GM23338 (cell line): ENCODE data around the gene KCTD17. TPM values are rescaled to one million over a fixed set of nuclear protein-coding genes. Genes with fewer than 3 reads are reported as not detected.

Experiments
- ATAC-seq: fragments of 200-7000 bp; cut with Tn5 transposase; 3 replicates; pipeline ENCODE4 v1.9.1; 2020
- DNase-seq: peaks from one replicate; pipeline ENCODE4 v3.0.0-alpha.2; 2015; ENCODE audit warnings: low spot score
- H2AFZ ChIP-seq: fragments of 200-600 bp; sonication (generic); 2 replicates; pipeline ENCODE4 v1.8.0; 2016; ENCODE audit warnings: antibody characterized with exemption, mild to moderate bottlenecking, moderate library complexity
- H3F3A ChIP-seq: fragments of 200-600 bp; sonication (generic); replicated peaks from 2 replicates; pipeline ENCODE4 v1.8.0; 2017; ENCODE audit warnings: antibody characterized with exemption, mixed run types, low read depth
- H3K27ac ChIP-seq: fragments of 200-600 bp; sonication (generic); 2 replicates; pipeline ENCODE4 v1.6.1; 2016; ENCODE audit warnings: low read depth
- H3K27me3 ChIP-seq: fragments of 200-600 bp; sonication (generic); 2 replicates; pipeline ENCODE4 v1.8.0; 2016; ENCODE audit warnings: mild to moderate bottlenecking, mixed run types, moderate library complexity; ENCODE audit not compliant: insufficient read depth
- H3K36me3 ChIP-seq: fragments of 200-600 bp; sonication (generic); 2 replicates; pipeline ENCODE4 v1.8.0; 2016; ENCODE audit warnings: mild to moderate bottlenecking; ENCODE audit not compliant: insufficient read depth
- H3K4me1 ChIP-seq: fragments of 200-600 bp; sonication (generic); 2 replicates; pipeline ENCODE4 v1.8.0; 2016; ENCODE audit warnings: mild to moderate bottlenecking, moderate library complexity; ENCODE audit not compliant: insufficient read depth
- H3K4me2 ChIP-seq: fragments of 200-600 bp; sonication (generic); 2 replicates; pipeline ENCODE4 v1.7.1; 2017; ENCODE audit warnings: mixed run types
- H3K4me3 ChIP-seq: fragments of 200-600 bp; sonication (generic); 2 replicates; pipeline ENCODE4 v1.6.1; 2016; ENCODE audit warnings: mixed run types
- H3K79me2 ChIP-seq: fragments of 200-600 bp; sonication (generic); replicated peaks from 2 replicates; pipeline ENCODE4 v1.8.0; 2017; ENCODE audit warnings: mild to moderate bottlenecking; ENCODE audit not compliant: insufficient read depth
- H3K9me2 ChIP-seq: fragments of 200-600 bp; sonication (generic); 2 replicates; pipeline ENCODE4 v1.8.0; 2017; ENCODE audit not compliant: insufficient read depth
- H4K20me1 ChIP-seq: fragments of 200-600 bp; sonication (generic); replicated peaks from 2 replicates; pipeline ENCODE4 v1.8.0; 2017; ENCODE audit warnings: mild to moderate bottlenecking; ENCODE audit not compliant: insufficient read depth
- H3K27ac Mint-ChIP-seq: 2 replicates; pipeline ENCODE4 v1.8.0; 2020; ENCODE audit warnings: inconsistent platforms, mild to moderate bottlenecking, moderate library complexity, mixed read lengths
- H3K27me3 Mint-ChIP-seq: 3 replicates; pipeline ENCODE4 v1.8.0; 2022; ENCODE audit warnings: low read depth, mild to moderate bottlenecking, moderate library complexity, mixed read lengths, inconsistent platforms; ENCODE audit not compliant: insufficient read depth, poor library complexity
- H3K36me3 Mint-ChIP-seq: 3 replicates; pipeline ENCODE4 v1.8.0; 2021; ENCODE audit warnings: low read depth, mild to moderate bottlenecking, inconsistent platforms, moderate library complexity, mixed read lengths
- H3K4me1 Mint-ChIP-seq: 3 replicates; pipeline ENCODE4 v1.8.0; 2020; ENCODE audit warnings: mild to moderate bottlenecking, inconsistent platforms, mixed read lengths
- H3K4me3 Mint-ChIP-seq: 3 replicates; pipeline ENCODE4 v1.8.0; 2021; ENCODE audit warnings: moderate library complexity, mild to moderate bottlenecking, inconsistent platforms, mixed read lengths
- H3K9me3 Mint-ChIP-seq: 3 replicates; pipeline ENCODE4 v1.8.0; 2020; ENCODE audit warnings: moderate library complexity, mild to moderate bottlenecking, inconsistent platforms, mixed read lengths
- CREB1 ChIP-seq: fragments of 250-450 bp; sonication (Bioruptor Pico); IDR thresholded peaks from 2 replicates; pipeline ENCODE4 v1.5.0; 2020; ENCODE audit warnings: low read depth, mild to moderate bottlenecking, moderate library complexity
- EZH2 ChIP-seq: fragments of 200-600 bp; sonication (generic); IDR thresholded peaks from one replicate; pipeline ENCODE4 v1.8.0; 2017; ENCODE audit warnings: antibody characterized with exemption, mild to moderate bottlenecking, low read depth; ENCODE audit not compliant: unreplicated experiment
- EZH2phosphoT487 ChIP-seq: fragments of 200-600 bp; sonication (generic); IDR thresholded peaks from one replicate; pipeline ENCODE4 v1.8.1; 2018; ENCODE audit warnings: antibody characterized with exemption; ENCODE audit not compliant: unreplicated experiment
- JUNB ChIP-seq: IDR thresholded peaks from one replicate; pipeline ENCODE4 v1.6.1; 2016; ENCODE audit warnings: antibody characterized with exemption; ENCODE audit not compliant: unreplicated experiment
- NANOG ChIP-seq: IDR thresholded peaks from 2 replicates; pipeline ENCODE4 v1.6.1; 2016; ENCODE audit warnings: antibody characterized with exemption, borderline replicate concordance
- POLR2AphosphoS5 ChIP-seq: IDR thresholded peaks from 2 replicates; pipeline ENCODE4 v1.6.1; 2016; ENCODE audit warnings: antibody characterized with exemption, low read depth
- STAT1 ChIP-seq: IDR thresholded peaks from one replicate; pipeline ENCODE4 v1.6.1; 2016; ENCODE audit warnings: antibody characterized with exemption; ENCODE audit not compliant: unreplicated experiment
- ZNF114 ChIP-seq: fragments of 250-450 bp; sonication (Bioruptor Pico); IDR thresholded peaks from 2 replicates; pipeline ENCODE4 v1.5.0; 2020; ENCODE audit warnings: mild to moderate bottlenecking, moderate library complexity
- ZNF331 ChIP-seq: fragments of 250-450 bp; sonication (Bioruptor Pico); IDR thresholded peaks from 2 replicates; pipeline ENCODE4 v1.5.0; 2020; ENCODE audit warnings: low read depth, mild to moderate bottlenecking, moderate library complexity
- polyA plus RNA-seq: library from polyadenylated mRNA; unstranded; fragments of >200 nt; fragmentation: Nextera tagmentation; extraction: Ambion mirVana; gene quantifications from 2 replicates; pipeline ENCODE4 v1.2.1, GENCODE V29; 2016
- total RNA-seq: library from RNA; depleted of rRNA; stranded (reverse); fragments of >200 nt; shearing (Covaris generic); gene quantifications from 2 replicates; pipeline ENCODE4 v1.2.3, GENCODE V29; 2014
- TF ChIP-seq, protein P1 (sequence below), 2 experiments: fragments of 200-600 bp in 1 of 2; sonication (generic) in 1 of 2; conservative IDR thresholded peaks; 2 replicates each; pipeline versions ENCODE4 v1.5.1 to v1.6.1; 2016 to 2017; ENCODE audit warnings: antibody characterized with exemption in 2 of 2, low read depth in 2 of 2, mild to moderate bottlenecking in 2 of 2, moderate library complexity in 1 of 2
- TF ChIP-seq, protein P2 (sequence below): IDR thresholded peaks from 2 replicates; pipeline ENCODE4 v1.6.1; 2016; ENCODE audit warnings: antibody characterized with exemption
- TF ChIP-seq, protein P3 (sequence below): IDR thresholded peaks from one replicate; pipeline ENCODE4 v1.6.1; 2018; ENCODE audit warnings: antibody characterized with exemption; ENCODE audit not compliant: unreplicated experiment
- TF ChIP-seq, protein P4 (sequence below): fragments of 250-450 bp; sonication (Bioruptor Pico); IDR thresholded peaks from 2 replicates; pipeline ENCODE4 v1.5.0; 2020; ENCODE audit warnings: mild to moderate bottlenecking, moderate library complexity

The KCTD17 gene
- total and polyA plus RNA-seq, 2 experiments from 2014 or later, result 25.1 to 35.0 TPM

DNA sequence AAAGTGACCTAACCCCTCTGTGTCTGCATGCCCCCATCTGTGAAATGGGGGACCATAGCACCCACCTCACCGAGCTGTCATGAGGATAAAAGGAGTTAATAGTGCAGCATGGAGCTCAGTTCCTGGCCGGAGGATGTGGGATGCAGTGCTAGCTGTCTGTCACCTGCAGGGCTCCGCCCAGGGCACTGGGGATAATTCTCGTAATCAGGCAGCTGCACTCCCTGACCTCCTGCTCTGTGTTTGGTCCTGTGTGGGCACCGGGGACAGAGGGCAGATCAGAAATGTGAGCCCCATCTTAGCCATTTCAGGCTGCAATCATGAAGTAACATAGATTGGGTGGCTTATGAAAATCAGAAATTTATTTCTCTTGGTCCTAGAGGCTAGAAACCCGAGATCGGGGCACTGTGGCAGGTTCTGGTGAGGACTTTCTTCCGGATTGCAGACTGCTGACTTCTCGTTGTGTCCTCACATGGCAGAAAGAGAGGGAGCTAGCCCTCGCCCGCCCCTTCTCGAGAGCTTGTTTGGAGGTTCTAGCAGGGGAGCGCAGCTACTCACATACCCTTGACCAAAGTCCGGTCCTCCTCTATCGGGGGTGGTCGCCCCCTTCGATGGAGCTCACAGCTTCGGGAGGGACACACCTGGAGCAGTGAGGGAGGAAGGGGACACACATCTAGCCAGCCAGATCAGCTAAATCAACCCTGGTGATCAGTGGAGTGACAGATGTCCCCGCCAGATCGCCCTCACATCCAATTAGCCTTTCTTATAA, 3.2 kb downstream of the KCTD17 start:
- H3K36me3 Mint-ChIP-seq, result peaks cover 14% of the 10 kb centered on the region; the same call in 2 of the 3 replicates
- H3F3A ChIP-seq, result no peaks in the 10 kb centered on the region
- no peak overlapping the region for H3K4me3 Mint-ChIP-seq
- ATAC-seq, result no peak
- H3K79me2 ChIP-seq, result no peaks in the 10 kb centered on the region
- no peaks in the 10 kb centered on the region; the same call in 1 of the 2 replicates for H3K36me3 ChIP-seq
- TF ChIP-seq ZNF114 (CRISPR knock-in tag) (no peak), JUNB (no peak), POLR2AphosphoS5 (no peak), ZNF331 (CRISPR knock-in tag) (no peak), CREB1 (CRISPR knock-in tag) (no peak), EZH2phosphoT487 (no peak), STAT1 (no peak), EZH2 (no peak), NANOG (no peak)
- TF ChIP-seq, protein P1, sequence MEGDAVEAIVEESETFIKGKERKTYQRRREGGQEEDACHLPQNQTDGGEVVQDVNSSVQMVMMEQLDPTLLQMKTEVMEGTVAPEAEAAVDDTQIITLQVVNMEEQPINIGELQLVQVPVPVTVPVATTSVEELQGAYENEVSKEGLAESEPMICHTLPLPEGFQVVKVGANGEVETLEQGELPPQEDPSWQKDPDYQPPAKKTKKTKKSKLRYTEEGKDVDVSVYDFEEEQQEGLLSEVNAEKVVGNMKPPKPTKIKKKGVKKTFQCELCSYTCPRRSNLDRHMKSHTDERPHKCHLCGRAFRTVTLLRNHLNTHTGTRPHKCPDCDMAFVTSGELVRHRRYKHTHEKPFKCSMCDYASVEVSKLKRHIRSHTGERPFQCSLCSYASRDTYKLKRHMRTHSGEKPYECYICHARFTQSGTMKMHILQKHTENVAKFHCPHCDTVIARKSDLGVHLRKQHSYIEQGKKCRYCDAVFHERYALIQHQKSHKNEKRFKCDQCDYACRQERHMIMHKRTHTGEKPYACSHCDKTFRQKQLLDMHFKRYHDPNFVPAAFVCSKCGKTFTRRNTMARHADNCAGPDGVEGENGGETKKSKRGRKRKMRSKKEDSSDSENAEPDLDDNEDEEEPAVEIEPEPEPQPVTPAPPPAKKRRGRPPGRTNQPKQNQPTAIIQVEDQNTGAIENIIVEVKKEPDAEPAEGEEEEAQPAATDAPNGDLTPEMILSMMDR (conservative IDR thresholded peaks at IDR 0.05; ENCODE audit: low read depth in 2 of 2), result no peak
- TF ChIP-seq, protein P2, sequence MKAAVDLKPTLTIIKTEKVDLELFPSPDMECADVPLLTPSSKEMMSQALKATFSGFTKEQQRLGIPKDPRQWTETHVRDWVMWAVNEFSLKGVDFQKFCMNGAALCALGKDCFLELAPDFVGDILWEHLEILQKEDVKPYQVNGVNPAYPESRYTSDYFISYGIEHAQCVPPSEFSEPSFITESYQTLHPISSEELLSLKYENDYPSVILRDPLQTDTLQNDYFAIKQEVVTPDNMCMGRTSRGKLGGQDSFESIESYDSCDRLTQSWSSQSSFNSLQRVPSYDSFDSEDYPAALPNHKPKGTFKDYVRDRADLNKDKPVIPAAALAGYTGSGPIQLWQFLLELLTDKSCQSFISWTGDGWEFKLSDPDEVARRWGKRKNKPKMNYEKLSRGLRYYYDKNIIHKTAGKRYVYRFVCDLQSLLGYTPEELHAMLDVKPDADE, result no peak
- TF ChIP-seq, protein P3, sequence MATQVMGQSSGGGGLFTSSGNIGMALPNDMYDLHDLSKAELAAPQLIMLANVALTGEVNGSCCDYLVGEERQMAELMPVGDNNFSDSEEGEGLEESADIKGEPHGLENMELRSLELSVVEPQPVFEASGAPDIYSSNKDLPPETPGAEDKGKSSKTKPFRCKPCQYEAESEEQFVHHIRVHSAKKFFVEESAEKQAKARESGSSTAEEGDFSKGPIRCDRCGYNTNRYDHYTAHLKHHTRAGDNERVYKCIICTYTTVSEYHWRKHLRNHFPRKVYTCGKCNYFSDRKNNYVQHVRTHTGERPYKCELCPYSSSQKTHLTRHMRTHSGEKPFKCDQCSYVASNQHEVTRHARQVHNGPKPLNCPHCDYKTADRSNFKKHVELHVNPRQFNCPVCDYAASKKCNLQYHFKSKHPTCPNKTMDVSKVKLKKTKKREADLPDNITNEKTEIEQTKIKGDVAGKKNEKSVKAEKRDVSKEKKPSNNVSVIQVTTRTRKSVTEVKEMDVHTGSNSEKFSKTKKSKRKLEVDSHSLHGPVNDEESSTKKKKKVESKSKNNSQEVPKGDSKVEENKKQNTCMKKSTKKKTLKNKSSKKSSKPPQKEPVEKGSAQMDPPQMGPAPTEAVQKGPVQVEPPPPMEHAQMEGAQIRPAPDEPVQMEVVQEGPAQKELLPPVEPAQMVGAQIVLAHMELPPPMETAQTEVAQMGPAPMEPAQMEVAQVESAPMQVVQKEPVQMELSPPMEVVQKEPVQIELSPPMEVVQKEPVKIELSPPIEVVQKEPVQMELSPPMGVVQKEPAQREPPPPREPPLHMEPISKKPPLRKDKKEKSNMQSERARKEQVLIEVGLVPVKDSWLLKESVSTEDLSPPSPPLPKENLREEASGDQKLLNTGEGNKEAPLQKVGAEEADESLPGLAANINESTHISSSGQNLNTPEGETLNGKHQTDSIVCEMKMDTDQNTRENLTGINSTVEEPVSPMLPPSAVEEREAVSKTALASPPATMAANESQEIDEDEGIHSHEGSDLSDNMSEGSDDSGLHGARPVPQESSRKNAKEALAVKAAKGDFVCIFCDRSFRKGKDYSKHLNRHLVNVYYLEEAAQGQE, result no peak
- TF ChIP-seq, protein P4, sequence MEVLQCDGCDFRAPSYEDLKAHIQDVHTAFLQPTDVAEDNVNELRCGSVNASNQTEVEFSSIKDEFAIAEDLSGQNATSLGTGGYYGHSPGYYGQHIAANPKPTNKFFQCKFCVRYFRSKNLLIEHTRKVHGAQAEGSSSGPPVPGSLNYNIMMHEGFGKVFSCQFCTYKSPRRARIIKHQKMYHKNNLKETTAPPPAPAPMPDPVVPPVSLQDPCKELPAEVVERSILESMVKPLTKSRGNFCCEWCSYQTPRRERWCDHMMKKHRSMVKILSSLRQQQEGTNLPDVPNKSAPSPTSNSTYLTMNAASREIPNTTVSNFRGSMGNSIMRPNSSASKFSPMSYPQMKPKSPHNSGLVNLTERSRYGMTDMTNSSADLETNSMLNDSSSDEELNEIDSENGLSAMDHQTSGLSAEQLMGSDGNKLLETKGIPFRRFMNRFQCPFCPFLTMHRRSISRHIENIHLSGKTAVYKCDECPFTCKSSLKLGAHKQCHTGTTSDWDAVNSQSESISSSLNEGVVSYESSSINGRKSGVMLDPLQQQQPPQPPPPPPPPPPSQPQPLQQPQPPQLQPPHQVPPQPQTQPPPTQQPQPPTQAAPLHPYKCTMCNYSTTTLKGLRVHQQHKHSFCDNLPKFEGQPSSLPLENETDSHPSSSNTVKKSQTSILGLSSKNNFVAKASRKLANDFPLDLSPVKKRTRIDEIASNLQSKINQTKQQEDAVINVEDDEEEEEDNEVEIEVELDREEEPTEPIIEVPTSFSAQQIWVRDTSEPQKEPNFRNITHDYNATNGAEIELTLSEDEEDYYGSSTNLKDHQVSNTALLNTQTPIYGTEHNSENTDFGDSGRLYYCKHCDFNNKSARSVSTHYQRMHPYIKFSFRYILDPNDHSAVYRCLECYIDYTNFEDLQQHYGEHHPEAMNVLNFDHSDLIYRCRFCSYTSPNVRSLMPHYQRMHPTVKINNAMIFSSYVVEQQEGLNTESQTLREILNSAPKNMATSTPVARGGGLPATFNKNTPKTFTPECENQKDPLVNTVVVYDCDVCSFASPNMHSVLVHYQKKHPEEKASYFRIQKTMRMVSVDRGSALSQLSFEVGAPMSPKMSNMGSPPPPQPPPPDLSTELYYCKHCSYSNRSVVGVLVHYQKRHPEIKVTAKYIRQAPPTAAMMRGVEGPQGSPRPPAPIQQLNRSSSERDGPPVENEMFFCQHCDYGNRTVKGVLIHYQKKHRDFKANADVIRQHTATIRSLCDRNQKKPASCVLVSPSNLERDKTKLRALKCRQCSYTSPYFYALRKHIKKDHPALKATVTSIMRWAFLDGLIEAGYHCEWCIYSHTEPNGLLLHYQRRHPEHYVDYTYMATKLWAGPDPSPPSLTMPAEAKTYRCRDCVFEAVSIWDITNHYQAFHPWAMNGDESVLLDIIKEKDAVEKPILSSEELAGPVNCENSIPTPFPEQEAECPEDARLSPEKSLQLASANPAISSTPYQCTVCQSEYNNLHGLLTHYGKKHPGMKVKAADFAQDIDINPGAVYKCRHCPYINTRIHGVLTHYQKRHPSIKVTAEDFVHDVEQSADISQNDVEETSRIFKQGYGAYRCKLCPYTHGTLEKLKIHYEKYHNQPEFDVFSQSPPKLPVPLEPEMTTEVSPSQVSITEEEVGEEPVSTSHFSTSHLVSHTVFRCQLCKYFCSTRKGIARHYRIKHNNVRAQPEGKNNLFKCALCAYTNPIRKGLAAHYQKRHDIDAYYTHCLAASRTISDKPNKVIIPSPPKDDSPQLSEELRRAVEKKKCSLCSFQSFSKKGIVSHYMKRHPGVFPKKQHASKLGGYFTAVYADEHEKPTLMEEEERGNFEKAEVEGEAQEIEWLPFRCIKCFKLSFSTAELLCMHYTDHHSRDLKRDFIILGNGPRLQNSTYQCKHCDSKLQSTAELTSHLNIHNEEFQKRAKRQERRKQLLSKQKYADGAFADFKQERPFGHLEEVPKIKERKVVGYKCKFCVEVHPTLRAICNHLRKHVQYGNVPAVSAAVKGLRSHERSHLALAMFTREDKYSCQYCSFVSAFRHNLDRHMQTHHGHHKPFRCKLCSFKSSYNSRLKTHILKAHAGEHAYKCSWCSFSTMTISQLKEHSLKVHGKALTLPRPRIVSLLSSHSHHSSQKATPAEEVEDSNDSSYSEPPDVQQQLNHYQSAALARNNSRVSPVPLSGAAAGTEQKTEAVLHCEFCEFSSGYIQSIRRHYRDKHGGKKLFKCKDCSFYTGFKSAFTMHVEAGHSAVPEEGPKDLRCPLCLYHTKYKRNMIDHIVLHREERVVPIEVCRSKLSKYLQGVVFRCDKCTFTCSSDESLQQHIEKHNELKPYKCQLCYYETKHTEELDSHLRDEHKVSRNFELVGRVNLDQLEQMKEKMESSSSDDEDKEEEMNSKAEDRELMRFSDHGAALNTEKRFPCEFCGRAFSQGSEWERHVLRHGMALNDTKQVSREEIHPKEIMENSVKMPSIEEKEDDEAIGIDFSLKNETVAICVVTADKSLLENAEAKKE, result no peak
- H4K20me1 ChIP-seq, result 0 out of 2 replicates have a peak, but pooled peaks cover 8% of the 10 kb centered on the region
- peaks cover 11% of the 10 kb centered on the region for H3K27me3 Mint-ChIP-seq
- no peaks in the 10 kb centered on the region for H3K9me2 ChIP-seq
- peaks cover 4% of the 10 kb centered on the region; the same call in 1 of the 2 replicates for H3K27me3 ChIP-seq
- no peak overlapping the region for H3K4me3 ChIP-seq
- H3K27ac Mint-ChIP-seq, result no peak overlapping the region
- H3K27ac ChIP-seq, result no peak overlapping the region
- no peak overlapping the region for H2AFZ ChIP-seq
- H3K4me1 ChIP-seq, result peaks cover 3% of the 10 kb centered on the region; the same call in 1 of the 2 replicates
- no peak for DNase-seq
- no peak overlapping the region for H3K4me2 ChIP-seq
- H3K4me1 Mint-ChIP-seq, result peaks cover 6% of the 10 kb centered on the region
- no peaks in the 10 kb centered on the region for H3K9me3 Mint-ChIP-seq
